NCI-H128 (cell line): ENCODE results near the gene OR56A4.

Experiments
- DNase-seq: peaks from one replicate; lab custom pipeline; 2025; ENCODE audit not compliant: unreplicated experiment; lab: John Stamatoyannopoulos, UW

Gene OR56A4, protein sequence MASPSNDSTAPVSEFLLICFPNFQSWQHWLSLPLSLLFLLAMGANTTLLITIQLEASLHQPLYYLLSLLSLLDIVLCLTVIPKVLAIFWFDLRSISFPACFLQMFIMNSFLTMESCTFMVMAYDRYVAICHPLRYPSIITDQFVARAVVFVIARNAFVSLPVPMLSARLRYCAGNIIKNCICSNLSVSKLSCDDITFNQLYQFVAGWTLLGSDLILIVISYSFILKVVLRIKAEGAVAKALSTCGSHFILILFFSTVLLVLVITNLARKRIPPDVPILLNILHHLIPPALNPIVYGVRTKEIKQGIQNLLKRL

DNA sequence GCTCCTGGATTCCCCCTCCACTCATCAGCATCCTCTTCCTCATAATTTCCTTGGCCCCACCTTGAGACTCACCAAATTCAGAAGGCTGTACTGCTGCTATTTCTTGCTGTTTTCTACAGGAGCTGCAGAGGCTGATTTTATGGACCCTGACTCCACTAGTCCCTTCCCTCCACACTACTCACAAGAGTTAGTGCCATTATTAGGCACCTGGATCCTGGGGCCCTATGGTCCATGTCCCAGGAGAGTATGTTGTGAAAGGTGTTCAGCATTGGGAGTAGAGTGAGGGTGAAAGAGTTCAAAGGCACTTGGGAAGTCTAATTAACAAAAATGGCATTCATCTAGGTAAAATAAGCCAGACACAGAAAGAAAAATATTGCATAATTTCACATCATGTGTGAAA lies at the start of gene OR56A4:
Gene OR56A4 (minus strand): TSS at position 101 of the 400 bp plus-strand sequence. CDS start 3,954 bp downstream, outside the sequence.
- DNase-seq = no peak

DNA sequence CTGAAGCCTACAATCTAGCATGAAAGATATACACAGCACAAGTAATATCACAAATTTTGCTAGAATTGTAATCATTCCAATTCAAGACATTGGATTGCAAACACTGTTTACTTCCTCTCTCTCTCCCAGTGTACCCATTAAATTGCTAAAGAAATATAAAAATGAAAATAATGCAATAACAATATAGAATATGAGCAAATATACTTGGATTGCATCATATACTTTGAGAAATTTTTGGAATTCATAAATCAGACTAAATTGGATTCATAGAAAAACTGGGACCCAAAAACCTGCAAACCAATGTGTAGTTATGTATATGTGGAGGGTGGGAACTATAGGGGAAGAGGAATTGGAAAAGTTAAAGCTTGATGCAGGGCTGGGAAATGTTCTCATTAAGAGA lies 48.8 kb upstream of the OR56A4 start:
- no peak for DNase-seq

- DNase-seq = no peak
These were observed 45.6 kb upstream of the OR56A4 start for GRCh38 chr11:6052374-6052773.

DNA sequence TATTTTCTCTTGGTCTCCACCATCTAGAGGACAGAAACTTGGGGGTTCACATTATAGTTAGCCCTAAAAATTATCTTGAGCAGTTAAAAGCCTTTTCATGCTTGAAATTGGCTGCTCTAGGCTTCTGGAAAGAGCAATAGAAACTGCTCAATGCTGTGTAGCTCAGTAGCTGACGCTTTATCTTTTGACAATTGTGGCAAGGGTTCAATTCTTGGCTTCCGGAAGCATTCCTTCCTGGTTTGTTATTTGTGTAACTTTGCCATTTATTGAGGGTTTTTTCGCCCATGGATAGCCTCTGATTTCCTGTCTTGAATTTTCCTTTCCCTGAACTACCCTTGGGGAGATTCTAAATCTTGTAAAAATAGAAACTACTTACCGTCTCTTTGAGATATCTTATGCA lies 34.1 kb upstream of the OR56A4 start:
- DNase-seq = no peak

GRCh38 chr11:6030708-6031405 lies 24.1 kb upstream of the OR56A4 start, which contains the start of gene OR56A1:
Gene OR56A1, minus strand, starts transcription at chr11:6030758. Its CDS starts 3,066 bp downstream, at chr11:6027692.
- DNase-seq = no peak

DNA sequence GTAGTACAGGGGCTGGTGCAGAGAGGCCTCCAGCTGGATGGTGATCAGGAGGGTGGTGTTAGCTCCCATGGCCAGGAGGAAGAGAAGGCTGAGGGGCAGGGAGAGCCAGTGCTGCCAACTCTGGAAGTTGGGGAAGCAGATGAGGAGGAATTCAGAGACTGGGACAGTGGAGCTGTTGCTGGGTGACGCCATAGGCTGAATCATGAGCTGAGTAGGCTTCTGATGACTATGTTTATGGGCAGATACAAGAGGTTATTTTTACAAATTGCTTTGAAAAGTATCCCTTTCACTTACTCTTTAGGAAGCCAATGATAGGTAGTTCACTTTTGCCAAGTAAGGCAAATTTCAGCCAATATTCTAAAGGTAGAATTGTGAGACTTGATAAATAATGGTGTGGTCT lies 20.8 kb upstream of the OR56A4 start:
- DNase-seq = no peak

GRCh38 chr11:6025056-6025455 lies 18.3 kb upstream of the OR56A4 start:
- no peak for DNase-seq

- DNase-seq = no peak
These were observed 16.2 kb upstream of the OR56A4 start for GRCh38 chr11:6022956-6023355.

DNA sequence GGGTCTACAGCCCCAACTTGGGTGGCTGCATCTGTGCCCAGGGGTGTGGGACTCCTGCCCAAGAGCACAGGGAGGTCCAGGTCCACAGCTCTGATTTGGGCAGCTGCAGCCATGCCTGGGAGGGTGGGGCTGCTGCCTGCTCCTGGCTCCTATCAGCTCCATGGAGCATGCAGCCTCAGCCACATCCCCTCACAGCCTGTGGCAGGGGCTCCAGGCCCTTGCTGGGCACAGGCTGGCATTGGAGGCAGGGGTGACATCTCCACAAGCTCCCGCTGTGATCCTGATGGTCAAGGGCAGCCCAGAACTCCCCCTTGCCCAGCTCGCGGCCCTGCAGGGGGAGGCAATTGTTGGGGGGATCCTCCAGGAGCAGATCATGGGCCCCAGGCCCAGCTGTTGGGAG lies 6.3 kb upstream of the OR56A4 start:
- DNase-seq = no peak

- no peak for DNase-seq
These were observed 5.4 kb upstream of the OR56A4 start for GRCh38 chr11:6012035-6012668.

- no peak for DNase-seq
These were observed 351 bp downstream of the OR56A4 start for GRCh38 chr11:6006395-6006794.

GRCh38 chr11:6002202-6002699 lies 4.5 kb downstream of the OR56A4 start:
- no peak for DNase-seq

- no peak for DNase-seq
These were observed 12.0 kb downstream of the OR56A4 start for GRCh38 chr11:5994791-5995190.

DNA sequence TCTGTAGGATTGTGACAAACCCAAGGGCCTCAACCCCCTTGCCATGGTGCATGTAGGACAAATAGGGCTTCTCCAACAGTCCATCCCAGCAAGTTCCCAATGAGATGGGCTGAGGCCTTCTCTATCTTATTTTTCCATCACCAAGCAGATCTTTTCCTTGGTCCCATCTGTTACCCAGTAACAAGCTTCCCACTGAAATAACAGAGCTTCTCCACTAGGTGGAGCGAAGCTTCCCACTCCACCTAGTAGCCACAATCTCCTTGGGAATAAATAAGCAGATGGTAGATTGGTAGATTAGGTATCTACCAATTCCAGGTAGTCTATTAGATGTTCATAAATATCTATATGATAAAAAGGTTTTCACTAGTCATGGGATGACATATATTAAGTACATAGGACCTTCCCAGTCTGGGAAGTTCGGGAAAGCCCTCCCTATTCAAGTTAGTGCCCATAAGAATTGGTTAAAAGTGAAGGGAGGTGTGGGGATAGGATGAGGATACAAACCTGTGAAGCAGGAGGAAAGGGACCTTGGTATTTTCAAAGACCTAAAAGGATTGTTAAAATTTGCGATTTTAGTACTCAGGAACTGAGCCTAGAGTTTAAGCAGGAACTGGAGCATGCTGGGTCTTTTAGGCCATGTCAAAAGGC lies 14.0 kb downstream of the OR56A4 start:
- DNase-seq = no peak

- no peak for DNase-seq
These were observed 14.6 kb downstream of the OR56A4 start for GRCh38 chr11:5992150-5992549.

DNA sequence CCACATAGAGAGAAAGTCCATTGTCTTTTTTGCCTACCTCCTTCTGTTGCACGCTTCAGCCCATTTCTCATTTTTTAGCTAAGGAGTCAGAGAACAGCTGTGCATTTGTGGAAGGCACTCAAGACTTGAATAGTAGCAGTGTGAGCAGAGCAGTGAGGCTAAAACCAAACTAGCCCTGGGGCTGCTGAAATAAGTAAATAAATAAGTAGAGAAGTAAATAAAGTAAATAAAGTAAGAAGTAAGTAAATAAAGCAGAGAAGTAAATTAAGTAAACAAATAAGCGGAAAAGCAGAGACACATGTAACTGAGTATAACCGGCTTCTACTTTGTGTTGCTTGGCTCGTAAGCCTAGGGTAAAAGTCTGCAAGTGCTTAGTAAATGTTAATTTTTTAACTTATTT lies 17.5 kb downstream of the OR56A4 start:
- no peak for DNase-seq

GRCh38 chr11:5986885-5987284 lies 19.9 kb downstream of the OR56A4 start, which contains the start of gene OR52L1:
Gene OR52L1, minus strand, starts transcription at chr11:5986985. Its CDS starts 55 bp downstream, at chr11:5986930.
- no peak for DNase-seq

DNA sequence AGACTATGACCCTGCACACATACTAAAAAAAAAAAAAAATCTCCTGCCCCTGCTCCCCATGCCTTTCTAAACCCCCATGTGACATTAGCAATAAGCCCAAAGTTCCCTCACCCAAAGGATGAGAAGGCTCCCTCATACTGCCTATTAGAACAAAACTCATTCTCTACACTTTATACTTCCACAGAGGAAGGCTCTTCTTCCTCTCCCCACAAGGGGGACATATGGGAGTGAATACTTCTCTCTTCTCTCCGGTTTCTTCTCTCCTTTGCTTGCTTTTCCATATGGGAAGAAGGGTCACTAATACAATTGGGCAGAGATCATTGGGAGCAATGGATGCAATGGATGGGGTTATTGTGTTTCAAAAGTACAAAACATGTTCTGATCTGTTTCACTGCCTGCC lies 23.3 kb downstream of the OR56A4 start:
- no peak for DNase-seq

DNA sequence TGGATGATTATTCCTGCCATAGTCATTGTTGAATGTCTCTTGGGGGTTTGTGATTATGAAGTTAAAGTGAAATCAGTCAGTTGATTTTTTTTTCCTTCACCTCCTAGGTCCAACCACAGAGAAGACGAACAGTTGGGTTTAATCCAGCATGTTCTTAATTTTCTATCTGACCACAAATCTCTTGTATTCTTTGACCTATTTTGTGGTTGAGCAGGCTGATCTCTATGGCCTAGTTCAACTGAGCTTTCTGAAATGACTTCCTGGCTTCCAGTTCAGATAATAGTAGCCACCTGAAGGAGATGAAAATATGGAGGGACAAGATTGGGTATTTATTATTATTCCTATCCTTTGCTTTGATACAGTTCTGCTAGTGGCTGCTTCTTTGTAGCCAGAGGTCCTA lies 33.2 kb downstream of the OR56A4 start:
- no peak for DNase-seq

GRCh38 chr11:5968394-5968793 lies 38.4 kb downstream of the OR56A4 start, which contains the start of gene OR56A5:
Gene OR56A5, minus strand, starts transcription at chr11:5968494. Its CDS starts 0 bp downstream, at chr11:5968494.
- DNase-seq = no peak

DNA sequence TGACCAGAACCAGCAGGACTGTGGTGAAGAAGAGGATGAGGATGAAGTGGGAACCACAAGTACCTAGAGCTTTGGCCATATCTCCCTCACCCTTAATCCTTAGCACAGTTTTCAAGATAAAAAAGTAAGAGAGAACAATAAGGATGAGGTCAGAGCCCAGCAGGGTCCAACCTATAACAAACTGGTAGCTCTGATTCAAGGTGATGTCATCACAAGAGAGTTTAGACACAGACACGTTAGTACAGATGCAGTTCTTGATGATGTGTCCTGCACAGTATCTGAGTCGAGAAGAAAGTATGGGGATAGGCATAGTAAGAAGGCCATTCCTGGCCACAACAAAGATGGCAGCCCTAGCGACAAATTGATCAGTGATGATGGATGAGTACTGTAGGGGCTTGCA lies 39.0 kb downstream of the OR56A4 start:
- no peak for DNase-seq
